ENCODE data around the gene AP5S1. TPM values are rescaled to one million over a fixed set of nuclear protein-coding genes. Genes with fewer than 3 reads are reported as not detected.
A peak's percentile ranks its signal among the peaks of the same experiment; 100 is the strongest.

Gene AP5S1
- total and polyA plus RNA-seq, 10 of the 15 experiments (the other 5 are each of a cell fraction or from before 2014, with no cell fraction given), result 3.8 to 13.2 (median 7.8) TPM

GRCh38 chr20:3874194-3874844 lies 54.0 kb downstream of the AP5S1 start:
- H2AFZ ChIP-seq (ENCODE audit: control insufficient read depth, low read depth, low read length), result no peak overlapping the region
- WGBS (ENCODE audit: insufficient coverage, insufficient replicate concordance, low lambda C conversion rate, missing lambda C conversion rate), result 81% methylated on average over 3 of the region's 3 CpGs
- H4K20me1 ChIP-seq (ENCODE audit: control insufficient read depth, insufficient read depth), result no peaks in the 10 kb centered on the region
- ATAC-seq, result no peak
- intact Hi-C loops (cut with micrococcal nuclease; ENCODE audit: unreplicated experiment) (no loop called here), in situ Hi-C loops (cut with MboI) (no loop called here)
- H3K9me3 ChIP-seq (replicated peaks; ENCODE audit: control insufficient read depth, insufficient read depth, low read length), result no peaks in the 10 kb centered on the region
- POLR2A ChIA-PET, result no interaction called here
- BruUV-seq (replicated peaks), result TSS peak; percentile 42
- no peaks in the 10 kb centered on the region for H3K4me1 ChIP-seq (ENCODE audit: control insufficient read depth, insufficient read depth, low read length)
- RAD21 ChIA-PET (ENCODE audit: unreplicated experiment), result no interaction called here
- no peaks in the 10 kb centered on the region for H3K79me2 ChIP-seq (ENCODE audit: control insufficient read depth, insufficient read depth, low read length)
- SMC1A ChIA-PET (ENCODE audit: uncharacterized antibody, unreplicated experiment), result no interaction called here
- H3K4me3 ChIP-seq, result no peak overlapping the region
- no peaks in the 10 kb centered on the region; a peak in 2 of 4 replicates for H3K36me3 ChIP-seq (ENCODE audit: control insufficient read depth in 2 of 2, insufficient read depth in 2 of 2, low read length in 1 of 2)
- CTCF ChIA-PET, result interaction anchor here (1.2 kb wide), 1 partner anchor 19 kb away, joined by 5 read pairs; no protein-coding TSS in a partner anchor
- no peaks in the 10 kb centered on the region for H3K27me3 ChIP-seq (replicated peaks in 1 of 2; ENCODE audit: control insufficient read depth in 2 of 2, insufficient read depth in 2 of 2, low read length in 1 of 2)
- FAIRE-seq, result no peak
- TF ChIP-seq, protein P1, sequence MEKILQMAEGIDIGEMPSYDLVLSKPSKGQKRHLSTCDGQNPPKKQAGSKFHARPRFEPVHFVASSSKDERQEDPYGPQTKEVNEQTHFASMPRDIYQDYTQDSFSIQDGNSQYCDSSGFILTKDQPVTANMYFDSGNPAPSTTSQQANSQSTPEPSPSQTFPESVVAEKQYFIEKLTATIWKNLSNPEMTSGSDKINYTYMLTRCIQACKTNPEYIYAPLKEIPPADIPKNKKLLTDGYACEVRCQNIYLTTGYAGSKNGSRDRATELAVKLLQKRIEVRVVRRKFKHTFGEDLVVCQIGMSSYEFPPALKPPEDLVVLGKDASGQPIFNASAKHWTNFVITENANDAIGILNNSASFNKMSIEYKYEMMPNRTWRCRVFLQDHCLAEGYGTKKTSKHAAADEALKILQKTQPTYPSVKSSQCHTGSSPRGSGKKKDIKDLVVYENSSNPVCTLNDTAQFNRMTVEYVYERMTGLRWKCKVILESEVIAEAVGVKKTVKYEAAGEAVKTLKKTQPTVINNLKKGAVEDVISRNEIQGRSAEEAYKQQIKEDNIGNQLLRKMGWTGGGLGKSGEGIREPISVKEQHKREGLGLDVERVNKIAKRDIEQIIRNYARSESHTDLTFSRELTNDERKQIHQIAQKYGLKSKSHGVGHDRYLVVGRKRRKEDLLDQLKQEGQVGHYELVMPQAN (conservative IDR thresholded peaks at IDR 0.05), result no peak
- no peak for TF ChIP-seq IRF5 (IDR thresholded peaks at IDR 0.05; ENCODE audit: borderline replicate concordance)
- TF ChIP-seq, protein P2, sequence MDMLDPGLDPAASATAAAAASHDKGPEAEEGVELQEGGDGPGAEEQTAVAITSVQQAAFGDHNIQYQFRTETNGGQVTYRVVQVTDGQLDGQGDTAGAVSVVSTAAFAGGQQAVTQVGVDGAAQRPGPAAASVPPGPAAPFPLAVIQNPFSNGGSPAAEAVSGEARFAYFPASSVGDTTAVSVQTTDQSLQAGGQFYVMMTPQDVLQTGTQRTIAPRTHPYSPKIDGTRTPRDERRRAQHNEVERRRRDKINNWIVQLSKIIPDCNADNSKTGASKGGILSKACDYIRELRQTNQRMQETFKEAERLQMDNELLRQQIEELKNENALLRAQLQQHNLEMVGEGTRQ (IDR thresholded peaks at IDR 0.05; ENCODE audit: borderline replicate concordance, low read depth, low read length), result no peak
- H3K9ac ChIP-seq (ENCODE audit: control insufficient read depth, insufficient read depth, low read length), result no peak overlapping the region
- H3K27ac ChIP-seq (ENCODE audit: control insufficient read depth, insufficient read depth), result no peak overlapping the region
- DNase-seq (ENCODE audit: low read depth, low spot score), result no peak
- H3K4me2 ChIP-seq (ENCODE audit: control insufficient read depth, insufficient read depth), result no peak overlapping the region
